Activated CD4-positive, alpha-beta T cell treated with anti-CD3 and anti-CD28 coated beads, Interleukin-2, amount 50 U/mL, for 1 hour (primary cell): ENCODE data around the gene JAK1.
"Not testable (repeated sequence)": the region's sequence is repeated elsewhere in the genome, so short reads cannot be mapped to it uniquely, and the experiment has no call there.

Source experiments
- DNase-seq: peaks from one replicate; pipeline ENCODE4 v3.0.0-alpha.2; 2020

JAK1 gene

DNA sequence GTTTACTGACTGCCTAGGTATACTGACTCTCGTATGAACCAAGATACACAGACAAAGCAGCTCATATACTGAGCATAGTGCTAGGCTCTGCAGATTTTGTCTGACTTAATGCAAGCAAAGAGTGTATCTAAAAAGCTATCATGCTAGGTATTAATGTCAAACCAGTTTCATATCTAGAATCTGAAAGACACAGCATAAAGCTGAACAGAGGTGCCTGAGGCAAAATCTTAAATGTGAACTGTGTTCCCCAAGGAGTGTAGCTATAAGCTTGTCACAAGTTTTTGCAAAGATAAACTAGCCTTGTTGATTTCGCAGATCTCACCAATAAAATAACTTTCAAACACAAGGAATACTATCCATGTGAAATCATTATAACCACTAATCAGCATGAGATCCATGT is 18.1 kb downstream of the JAK1 start:
- no peak for DNase-seq

DNA sequence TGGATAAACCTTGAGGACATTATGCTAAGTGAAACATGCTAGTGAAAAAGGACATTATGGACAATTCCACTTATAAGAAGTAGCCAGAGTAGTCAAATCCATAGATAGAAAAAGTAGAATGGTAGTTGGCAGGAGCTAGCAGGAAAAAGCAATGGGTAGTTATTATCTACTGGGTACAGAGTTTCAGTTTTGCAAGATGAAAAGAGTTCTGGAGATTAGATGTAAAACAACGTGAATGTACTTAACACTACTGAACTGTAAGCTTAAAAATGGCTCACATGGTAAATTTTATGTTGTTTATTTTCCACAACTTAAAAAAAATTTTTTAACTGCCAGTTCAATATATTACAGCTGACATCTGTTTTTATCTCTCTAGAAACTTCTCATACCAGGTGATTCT is 19.4 kb downstream of the JAK1 start:
- no peak for DNase-seq

DNA sequence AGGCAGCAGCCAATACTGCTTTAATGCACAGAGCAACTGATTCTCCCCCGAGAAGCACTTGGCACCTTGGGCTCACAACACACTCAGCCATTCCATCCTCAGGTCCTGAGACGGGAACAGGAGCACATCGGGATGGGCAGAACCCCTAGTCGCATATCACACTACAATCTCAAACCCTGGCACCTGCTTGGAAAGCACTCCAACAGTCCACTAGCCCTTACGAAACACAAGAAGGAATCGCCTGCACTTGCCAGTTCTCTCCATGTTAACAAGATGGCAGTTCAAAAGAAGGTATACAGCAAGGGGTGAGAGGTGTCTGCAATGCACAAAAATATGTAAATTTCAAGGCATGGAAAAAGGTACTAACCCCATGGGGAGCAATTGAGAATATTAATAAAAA is 21.4 kb downstream of the JAK1 start:
- no peak for DNase-seq

DNA sequence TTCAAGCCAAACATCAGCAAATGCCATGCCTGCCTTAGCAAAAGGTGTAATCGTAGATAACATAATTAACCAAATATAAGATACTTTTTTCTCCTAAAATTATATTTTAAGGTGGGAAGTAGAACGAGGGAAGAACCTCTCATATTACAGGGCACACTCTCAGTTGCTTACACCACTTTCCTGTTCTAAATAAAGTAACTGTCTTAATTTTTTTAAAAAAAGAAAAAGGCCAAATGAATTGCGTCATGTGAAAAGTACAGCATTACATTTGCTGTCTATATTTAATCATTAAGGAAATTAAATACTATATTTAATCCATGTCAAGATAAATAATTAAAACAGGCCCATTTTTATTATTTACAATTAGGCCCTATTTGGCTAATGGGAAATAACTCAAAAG is 23.7 kb downstream of the JAK1 start:
- DNase-seq = no peak

DNA sequence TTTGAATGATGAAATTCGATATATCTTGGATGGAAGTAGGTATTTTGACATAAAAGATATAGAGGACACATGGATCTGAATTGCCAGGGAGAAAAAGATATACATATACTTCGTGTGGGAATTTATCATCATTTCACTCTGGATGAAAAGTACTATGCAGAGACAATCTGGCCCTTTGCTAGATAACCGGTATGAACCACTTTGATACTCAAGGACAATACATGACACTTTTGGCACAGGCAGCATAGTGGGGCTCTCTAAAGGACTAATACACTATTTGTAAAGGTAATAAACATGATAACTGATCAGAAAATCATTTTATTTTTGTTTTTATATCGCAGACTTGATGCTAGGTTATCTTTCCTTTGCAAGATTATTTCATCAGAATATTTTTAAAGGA is 24.2 kb downstream of the JAK1 start:
- DNase-seq = no peak

DNA sequence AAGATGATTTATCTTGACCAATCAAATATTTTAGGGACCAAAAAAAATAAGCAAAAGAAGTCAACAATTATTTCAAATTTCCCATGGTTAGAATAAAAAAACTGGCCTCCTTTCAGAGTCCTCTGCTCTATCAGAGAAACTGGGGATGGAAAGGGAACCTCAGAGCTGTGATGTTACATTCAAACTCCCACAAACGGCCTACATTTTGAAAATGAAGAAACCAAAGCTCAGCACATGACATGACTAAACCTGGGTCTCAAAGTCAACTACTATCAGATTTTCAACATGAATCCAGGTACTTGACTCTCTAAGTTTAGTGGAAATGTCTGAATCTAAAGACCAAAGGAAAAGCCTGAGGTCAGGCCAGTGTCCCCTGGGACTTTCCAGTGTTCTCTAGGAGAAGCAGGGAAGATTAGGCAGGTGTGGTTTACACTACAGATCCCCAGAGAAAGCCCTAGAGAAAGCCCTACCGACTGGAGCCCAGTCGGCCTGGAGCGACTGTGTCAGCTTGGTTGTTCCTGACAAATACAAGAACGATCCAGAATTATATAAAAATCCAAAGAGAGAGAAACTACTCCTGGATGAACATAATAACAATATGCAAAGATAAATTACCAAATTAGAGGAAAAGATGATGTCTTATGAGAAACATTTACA is 24.8 kb downstream of the JAK1 start:
- DNase-seq = no peak

DNA sequence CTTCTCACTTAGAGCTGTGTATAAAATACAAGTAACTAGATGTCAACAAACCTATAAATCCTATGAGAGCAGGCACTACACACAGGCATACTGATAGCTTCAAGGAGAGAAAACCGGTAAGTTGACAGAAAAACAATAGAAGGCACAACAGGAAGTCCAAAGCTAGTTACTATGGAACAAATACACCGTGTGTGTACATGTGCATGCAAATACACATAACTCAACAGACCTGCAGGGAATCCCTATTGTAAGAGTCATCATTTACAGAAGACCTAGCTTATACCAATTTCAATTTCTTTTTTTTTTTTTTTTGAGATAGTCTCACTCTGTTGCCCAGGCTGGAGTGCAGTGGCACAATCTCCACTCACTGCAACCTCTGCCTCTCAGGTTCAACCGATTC is 26.3 kb downstream of the JAK1 start:
- no peak for DNase-seq

DNA sequence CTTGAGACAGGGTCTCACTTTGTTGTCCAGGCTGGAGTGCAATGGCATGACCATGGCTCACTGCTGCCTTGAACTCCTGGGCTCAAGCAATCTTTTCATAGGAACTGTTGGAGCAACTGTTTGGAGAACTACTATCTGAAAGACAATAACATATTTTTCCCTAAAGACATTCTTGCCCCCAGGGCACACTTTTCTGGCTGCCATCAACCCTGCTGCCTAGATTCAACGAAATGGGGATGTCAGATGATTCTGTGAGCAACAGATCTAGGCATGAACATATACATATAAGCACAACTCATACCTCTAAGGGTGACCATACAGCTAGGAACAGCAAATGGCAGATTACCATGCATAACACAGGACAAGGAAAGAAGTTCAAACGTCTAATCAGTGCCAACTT is 27.4 kb downstream of the JAK1 start:
- no peak for DNase-seq

DNA sequence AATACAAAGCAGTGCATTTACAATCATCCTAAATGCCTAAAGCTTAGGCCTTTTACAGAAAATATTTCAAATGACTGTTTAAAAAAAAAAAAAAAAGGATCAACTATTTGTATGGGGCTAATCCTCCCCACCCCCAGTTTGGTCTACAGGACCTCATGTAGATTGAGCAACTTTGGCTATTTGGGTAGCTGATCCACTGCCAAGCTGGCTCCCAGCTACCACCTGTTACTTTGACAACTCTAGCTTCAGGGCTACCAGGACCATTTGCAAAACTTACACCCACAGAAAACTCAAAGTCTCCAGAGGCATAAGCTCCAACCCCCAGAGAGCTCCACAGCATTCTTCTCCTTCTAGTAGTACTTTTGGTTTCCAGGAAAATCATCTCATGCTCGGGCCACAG is 29.4 kb downstream of the JAK1 start:
- no peak for DNase-seq

DNA sequence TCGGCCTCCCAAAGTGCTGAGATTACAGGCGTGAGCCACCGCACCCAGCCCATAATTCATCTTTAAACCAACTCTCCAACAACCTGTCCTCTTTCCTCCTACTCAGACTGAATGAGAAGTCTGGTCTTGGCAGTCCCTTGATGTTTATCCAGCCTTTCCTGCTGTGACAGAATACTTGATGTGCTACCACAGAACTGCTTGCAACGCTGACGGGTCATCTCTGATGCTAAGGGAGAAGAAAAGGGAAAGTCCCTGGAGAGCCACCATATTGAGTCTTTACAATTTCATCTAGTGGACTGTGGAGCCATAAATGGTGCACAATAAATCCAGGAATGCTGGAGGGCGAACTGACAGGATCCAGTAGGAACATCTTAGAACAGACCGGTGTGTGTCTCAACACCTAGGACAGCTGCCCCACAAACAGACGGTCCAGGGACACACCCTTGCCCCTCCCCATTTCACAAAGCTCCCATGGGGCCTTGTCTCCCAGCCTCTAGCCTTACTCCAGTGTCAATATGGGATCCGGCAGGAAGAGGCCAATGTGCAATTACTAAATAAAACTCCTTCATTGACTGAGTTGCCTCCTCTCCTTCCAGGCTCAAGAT is 30.7 kb downstream of the JAK1 start:
- DNase-seq = no peak

DNA sequence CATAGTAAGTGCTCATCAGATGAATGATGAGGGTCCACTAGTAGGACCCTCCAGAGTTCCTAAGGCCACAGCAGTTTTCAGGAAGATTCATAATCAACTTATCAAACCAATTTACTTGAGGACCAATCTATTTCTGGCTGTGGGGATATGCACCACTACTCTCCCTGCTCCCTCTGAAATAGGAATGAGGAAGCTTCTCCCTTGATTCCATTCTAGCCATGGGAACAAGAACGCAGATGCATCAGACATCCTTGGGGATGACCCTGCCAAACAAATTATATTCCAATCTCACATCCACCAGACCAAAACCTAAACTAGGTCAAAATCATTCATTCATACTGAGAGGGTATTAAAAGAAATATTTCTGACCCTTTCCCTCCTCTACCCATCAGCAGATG is 31.5 kb downstream of the JAK1 start:
- no peak for DNase-seq

DNA sequence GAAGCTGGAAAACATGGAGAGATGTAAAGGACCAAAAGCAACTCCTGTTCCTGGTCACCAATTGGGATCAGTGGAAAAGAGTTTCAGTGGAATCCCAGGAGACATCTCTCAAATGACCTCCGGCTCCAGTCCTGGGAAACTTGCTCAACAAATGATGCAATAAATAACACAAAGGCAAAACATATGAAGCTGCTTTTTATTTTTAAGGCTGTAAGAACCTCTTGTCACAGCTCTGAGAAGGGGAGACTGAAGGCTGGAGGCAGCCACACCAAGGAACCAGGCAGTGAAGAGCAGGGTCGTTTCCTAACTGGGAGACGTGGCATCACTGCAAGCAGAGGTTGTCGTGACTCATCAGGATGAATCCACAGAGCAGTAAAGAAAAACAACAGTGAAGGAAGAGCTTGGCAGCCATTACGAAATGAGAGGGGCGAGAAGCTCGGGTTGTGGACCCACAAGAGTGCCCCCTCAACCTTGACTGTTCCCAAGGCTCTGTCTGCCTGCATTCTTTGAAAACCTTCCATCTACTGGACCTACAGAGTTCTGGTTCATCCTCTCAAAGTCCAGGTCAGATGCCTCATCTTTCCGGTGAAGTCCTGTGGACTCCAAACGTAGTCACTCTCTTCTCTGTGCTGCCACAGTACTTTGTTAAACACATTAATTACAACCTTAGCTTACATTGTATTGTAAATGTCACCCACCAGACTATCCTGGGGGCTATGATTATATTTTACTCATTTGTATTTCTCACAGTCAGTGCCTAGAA is 32.1 kb downstream of the JAK1 start:
- no peak for DNase-seq

DNA sequence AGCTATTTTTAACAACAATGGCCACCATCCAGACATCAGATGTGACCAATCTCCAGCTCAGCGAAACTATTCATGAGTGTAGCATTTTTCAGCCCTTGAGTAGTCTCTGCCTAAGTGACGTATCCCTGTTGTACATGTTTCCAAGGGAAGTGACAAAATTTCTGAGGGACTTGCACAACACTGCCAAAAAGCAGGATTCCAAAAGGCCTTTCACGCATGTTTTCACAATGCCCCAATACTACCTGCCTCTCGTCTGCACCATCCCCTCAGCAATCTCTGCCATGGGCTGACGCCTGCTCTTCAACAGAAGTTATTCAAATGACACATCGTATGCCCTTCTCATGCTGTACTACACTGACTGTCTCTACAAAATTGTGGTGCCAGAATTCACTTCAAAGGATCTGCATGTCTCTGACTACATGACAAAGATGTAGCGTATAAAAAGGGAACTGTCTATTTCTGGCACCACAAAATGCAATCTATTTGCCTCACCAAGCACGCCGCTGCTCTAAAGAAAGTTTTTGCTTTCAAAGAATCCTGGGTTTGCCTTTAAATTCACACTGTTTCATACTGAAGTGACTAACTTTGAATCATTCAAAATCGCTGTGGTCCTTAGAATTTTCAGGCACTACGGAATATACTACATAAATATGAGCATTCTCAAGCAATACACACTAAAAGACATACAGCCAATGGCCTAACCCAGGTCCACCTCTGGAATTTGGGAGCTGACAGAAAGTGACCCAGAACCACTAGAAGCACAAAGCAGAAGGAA is 32.9 kb downstream of the JAK1 start:
- no peak for DNase-seq

DNA sequence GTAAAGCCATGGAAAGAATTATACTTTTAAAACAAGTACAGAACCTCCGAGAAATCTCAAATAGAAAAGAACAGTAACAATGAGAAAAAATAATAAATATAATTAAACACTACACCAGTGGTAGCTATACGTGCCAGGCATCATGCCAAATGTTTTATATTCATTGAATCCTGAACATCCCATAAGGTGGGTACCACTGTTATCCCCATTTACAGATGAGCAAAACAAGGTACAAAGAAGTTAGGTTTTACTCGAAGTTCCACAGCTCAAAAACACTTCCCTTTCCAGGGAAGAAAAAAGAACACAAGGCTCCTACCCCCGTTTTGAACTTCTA is 33.4 kb downstream of the JAK1 start:
- no peak for DNase-seq

DNA sequence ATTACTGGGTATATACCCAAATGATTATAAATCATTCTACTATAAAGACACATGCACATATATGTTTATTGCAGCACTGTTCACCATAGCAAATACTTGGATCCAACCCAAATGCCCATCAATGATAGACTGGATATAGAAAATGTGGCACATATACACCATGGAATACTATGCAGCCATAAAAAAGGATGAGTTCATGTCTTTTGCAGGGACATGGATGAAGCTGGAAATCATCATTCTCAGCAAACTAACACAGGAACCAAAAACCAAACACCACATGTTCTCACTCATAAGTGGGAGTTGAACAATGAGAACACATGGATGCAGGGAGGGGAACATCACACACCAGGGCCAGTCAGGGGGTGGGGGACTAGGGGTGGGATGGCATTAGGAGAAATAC is 35.7 kb downstream of the JAK1 start:
- not testable (repeated sequence) for DNase-seq

DNA sequence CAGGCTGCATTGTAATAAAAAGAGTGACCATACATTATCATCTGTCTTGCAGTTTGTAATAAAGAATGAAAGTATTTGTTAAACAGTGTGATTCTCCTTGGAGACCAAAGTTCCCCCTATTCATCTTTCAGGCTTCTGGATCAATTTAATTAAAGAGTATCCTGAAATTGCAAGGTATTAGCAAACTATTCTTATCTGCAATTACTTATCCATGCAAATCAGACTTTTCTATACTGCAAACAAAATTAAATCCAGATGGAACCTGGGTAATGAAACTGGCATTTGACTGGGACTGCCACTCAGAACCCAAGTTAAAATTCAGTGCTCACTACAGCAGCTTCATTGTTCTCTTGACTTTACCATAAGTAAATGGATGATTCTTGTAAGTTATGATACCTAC is 37.1 kb downstream of the JAK1 start:
- no peak for DNase-seq

DNA sequence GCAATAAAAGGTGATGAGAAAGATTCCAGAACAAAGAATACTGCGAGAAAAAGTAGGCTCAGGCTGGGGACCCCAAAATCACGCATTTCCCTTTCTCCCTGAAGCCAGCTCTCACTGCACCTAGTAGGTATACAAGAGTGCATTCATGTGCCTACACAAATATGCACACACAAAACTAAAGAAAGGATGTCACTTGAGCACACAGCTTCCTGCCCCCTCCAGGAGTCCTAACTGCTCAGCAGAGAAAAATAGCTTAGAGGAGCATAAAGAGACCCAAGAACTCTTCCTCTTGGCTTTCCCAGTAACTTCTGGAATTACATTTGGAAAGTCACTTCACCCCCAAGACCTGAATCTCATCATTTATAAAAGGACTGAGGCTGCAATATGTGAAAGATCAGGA is 38.0 kb downstream of the JAK1 start:
- no peak for DNase-seq

DNA sequence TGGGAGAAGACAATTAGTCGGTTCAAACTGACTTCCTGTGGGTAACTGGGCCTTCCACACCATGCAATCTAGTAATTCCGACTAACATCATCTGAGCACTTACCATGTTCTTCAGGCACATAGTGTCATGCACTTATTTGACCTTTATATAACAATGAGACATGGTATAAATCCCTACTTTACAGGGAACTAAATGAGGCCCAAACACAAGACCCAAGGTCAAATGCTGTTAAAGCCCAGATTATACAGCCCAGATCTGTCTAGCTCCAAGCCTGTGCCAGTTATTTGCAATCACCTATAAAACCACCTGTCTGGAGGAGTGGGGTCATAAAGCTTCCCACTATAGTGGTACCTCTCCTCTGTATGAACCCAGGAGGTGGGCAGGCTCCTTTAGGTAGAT is 40.8 kb downstream of the JAK1 start:
- no peak for DNase-seq

DNA sequence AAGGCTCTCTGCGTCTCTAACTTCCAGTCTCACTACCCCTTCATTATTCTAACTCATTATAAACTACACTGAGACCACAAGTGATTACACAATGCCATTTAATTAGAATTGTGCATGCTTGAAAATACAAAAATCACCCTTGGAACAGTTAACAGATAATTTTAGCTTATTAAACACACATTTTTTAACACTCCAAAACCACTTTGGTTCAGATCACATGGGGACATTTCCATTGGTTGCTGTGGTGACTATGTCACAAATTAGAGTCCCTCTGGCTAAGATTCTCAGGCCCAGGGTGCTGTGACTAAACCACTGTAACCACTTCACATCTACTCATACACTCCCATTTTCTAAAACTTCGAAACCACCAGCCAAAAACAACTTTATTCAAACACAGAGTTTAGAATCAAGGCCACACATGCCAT is 43.0 kb downstream of the JAK1 start:
- DNase-seq = no peak

DNA sequence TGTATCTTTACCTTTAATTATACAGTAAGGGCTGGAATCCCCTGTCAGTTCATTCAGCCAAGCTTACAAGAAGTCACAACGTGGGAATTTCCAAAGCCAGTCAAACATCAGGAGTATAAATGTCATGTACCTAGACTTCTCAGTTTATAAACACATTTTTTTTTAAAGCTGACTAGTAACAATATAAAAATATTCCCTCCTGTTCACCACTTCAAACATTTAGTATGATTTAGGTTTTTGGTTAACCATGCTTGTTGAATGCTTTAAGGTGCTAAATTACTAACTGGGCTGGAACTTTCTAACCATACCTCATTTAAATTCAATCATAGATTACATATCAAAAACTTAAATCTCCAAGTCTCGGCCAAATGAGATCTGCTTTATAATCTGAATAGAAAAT is 44.0 kb downstream of the JAK1 start:
- no peak for DNase-seq

DNA sequence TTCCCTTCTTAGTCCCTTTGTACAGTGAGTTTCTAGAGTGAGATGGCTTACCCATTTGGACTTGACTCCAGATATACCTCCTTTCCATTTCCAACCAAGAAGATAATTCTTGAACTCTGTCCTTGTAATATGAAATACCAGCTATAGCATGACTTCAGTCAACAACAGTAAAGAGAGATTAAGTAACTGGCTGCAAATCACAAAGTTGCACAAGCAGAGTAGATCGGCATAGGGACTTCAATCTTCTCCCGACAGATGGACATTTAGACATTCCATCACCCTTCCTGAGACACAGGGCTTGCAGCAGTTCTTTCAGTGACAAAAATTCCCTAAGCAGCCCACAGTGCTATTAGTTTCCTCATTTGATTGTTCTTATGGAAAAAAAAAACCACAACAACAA is 44.6 kb downstream of the JAK1 start:
- no peak for DNase-seq

DNA sequence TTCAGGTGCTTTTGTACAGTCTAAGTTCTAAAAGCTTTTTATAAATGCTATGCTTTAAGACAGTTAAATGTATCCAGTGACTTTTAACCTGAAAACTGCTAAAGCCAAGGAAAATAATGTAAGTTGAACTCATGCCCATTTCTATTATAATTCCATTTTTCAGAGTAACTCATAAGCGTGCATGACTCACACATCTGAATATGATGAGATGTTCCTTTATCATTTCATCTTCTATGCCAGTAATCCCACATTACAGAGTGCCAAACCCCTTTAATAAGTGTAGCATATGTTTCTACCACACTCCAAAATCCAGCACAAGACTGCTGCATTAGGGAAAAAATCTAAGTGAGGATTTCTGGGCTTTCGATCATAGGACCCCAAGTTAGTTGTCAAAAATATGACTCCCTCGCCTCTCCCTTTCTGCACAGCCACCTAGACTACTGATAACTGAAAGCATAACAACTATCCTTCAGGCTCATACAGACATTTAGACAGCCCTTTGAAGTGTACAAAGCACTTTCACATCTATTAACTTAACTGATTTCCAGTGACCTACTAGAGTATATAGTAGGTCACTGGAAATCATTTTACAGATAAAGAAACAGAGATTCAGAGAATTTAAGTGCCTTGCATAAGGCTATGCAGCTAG is 45.3 kb downstream of the JAK1 start:
- DNase-seq = no peak

DNA sequence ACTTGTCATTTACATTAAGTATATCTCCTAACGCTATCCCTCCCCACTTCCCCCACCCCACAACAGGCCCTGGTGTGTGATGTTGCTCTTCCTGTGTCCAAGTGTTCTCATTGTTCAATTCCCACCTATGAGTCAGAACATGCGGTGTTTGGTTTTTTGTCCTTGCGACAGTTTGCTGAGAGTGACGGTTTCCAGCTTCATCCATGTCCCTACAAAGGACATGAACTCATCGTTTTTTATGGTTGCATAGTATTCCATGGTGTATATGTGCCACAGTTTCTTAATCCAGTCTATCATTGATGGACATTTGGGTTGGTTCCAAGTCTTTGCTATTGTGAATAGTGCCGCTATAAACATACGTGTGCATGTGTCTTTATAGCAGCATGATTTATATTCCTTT is 47.2 kb downstream of the JAK1 start:
- DNase-seq = not testable (repeated sequence)
